Activated naive CD8-positive, alpha-beta T cell treated with anti-CD3 and anti-CD28 coated beads, Interleukin-2, amount 50 U/mL, for 24 hours (primary cell): ENCODE data around the gene GOLGA6L7.
"Not testable (repeated sequence)": the region's sequence is repeated elsewhere in the genome, so short reads cannot be mapped to it uniquely, and the experiment has no call there.

Source experiments
- ATAC-seq: fragments of 150-1000 bp; cut with Tn5 transposase; one replicate; pipeline ENCODE4 v1.10.0; 2021
- DNase-seq: peaks from one replicate; pipeline ENCODE4 v3.0.0; 2021
- H3K27ac Mint-ChIP-seq: one replicate; pipeline ENCODE4 v1.8.0; 2021; ENCODE audit warnings: mild to moderate bottlenecking, mixed read lengths
- H3K27me3 Mint-ChIP-seq: one replicate; pipeline ENCODE4 v1.8.0; 2021; ENCODE audit warnings: mixed read lengths
- H3K36me3 Mint-ChIP-seq: one replicate; pipeline ENCODE4 v1.8.0; 2021; ENCODE audit warnings: low read depth, mixed read lengths
- H3K4me1 Mint-ChIP-seq: one replicate; pipeline ENCODE4 v1.8.0; 2021; ENCODE audit warnings: mixed read lengths
- H3K4me3 Mint-ChIP-seq: one replicate; pipeline ENCODE4 v1.8.0; 2021; ENCODE audit warnings: mild to moderate bottlenecking, moderate library complexity, mixed read lengths
- H3K9me3 Mint-ChIP-seq: one replicate; pipeline ENCODE4 v1.8.0; 2021; ENCODE audit warnings: mixed read lengths

Gene GOLGA6L7

DNA sequence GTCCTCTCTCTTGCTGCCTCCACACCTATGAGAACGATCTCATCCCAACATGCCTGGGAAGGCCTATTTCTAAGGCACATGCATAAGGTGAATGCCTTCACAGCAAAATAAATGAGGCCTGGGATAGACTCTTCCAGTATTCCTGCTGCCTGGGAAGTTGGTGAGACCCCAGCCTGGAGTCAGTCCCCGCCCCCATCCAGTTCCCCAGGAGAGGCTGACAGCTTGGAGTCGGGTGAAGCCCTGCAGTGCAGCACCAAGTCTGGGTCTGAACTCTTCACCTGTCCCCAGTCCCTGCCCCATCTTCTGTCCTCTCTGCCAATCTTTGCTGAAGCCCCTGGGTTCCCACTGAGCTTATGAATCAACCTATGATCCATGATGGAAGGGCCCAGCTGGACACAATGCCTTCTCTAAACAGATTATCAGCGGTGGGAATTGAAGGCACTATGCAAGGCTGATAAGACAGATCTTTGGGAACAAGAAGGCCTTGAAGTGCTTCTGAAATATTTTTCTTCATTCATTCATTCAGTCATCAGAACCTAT, 27.1 kb upstream of the GOLGA6L7 start:
- Mint-ChIP-seq H3K4me1 (peaks cover 3% of the 10 kb centered on the region), H3K9me3 (no peaks in the 10 kb centered on the region), H3K27ac (no peak overlapping the region), H3K27me3 (no peaks in the 10 kb centered on the region), H3K36me3 (no peaks in the 10 kb centered on the region), H3K4me3 (no peak overlapping the region)
- no peak for ATAC-seq
- DNase-seq, result no peak

DNA sequence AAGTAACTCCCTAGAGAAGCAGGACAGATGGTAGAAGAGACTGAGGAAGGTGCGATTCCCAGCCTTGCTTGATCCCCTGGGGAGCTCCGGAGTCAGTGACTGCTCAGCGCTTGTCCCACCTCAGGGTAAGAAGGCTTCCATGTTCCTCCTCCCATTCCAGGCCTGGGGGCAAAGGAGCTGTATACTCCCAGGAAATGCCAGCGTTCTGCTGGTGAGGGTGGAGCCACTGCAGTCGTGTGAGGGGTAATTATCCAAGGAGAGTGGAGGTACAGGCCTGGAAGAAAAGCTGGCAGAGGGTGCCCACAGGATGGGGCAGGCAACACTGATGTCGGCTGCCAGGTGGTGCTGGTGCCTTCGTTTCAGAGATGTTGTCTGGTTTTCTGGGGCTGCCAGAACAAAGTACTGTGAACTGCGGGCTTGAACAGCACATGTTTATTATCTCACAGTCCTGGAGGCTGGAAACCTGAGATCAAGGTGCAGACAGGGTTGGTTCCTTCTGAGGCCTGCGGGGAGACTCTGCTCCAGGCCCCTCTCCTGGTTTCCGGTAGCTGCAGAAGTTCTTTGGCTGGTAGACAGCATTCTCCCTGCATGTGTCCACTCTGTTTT, 25.2 kb upstream of the GOLGA6L7 start:
- H3K27ac Mint-ChIP-seq, result no peak overlapping the region
- DNase-seq, result no peak
- ATAC-seq, result no peak

DNA sequence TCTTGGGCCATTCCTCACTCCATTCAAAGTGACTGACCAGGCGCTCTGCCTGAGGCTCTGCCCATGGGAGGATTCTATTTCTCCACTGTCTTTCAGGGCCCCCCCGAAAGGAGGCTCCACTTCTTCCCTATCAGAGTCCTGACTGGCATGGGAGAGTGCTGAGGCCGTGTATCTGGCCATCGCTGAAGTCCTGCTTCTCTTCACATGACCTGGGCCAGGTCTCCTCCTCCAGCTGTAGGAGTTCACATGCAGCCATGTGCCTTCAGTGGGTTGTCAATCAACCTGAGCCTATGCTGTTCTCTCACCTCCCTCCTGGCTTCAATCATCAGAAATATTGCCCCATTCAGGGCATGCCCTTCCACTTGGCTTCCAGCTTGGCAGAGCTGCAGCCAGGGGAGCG, 24.6 kb upstream of the GOLGA6L7 start:
- Mint-ChIP-seq H3K9me3 (no peaks in the 10 kb centered on the region), H3K4me1 (peaks cover 3% of the 10 kb centered on the region), H3K36me3 (no peaks in the 10 kb centered on the region), H3K27ac (no peak overlapping the region), H3K27me3 (no peaks in the 10 kb centered on the region), H3K4me3 (no peak overlapping the region)
- ATAC-seq (no peak), DNase-seq (no peak)

More for the DNA sequence above, 25.2 kb upstream of the GOLGA6L7 start:
- Mint-ChIP-seq H3K36me3 (no peaks in the 10 kb centered on the region), H3K27me3 (no peaks in the 10 kb centered on the region), H3K4me1 (peaks cover 3% of the 10 kb centered on the region), H3K9me3 (no peaks in the 10 kb centered on the region), H3K4me3 (no peak overlapping the region)

DNA sequence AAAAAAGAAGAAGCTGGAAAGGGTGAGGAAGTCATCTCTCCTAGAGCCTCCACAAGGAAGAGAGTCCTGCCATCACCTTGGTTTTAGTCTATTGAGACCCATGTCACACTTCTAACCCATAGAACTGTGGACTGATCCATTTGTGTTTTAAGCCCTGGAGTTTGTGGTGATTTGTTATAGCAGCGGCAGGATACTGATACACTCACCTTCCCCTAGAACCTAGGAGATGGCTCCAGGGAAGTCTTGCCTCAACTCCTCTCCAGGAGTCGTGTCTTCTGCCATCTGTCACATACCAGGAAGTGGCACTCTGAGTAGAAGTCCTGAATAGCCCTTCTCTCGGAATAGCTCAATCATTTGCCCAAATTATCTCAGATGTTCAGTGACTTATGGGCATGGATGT, 22.7 kb upstream of the GOLGA6L7 start:
- no peak for DNase-seq
- no peaks in the 10 kb centered on the region for H3K27me3 Mint-ChIP-seq
- H3K36me3 Mint-ChIP-seq, result no peaks in the 10 kb centered on the region
- peaks cover 3% of the 10 kb centered on the region for H3K4me1 Mint-ChIP-seq
- no peak overlapping the region for H3K4me3 Mint-ChIP-seq
- no peak overlapping the region for H3K27ac Mint-ChIP-seq
- H3K9me3 Mint-ChIP-seq, result no peaks in the 10 kb centered on the region
- no peak for ATAC-seq

DNA sequence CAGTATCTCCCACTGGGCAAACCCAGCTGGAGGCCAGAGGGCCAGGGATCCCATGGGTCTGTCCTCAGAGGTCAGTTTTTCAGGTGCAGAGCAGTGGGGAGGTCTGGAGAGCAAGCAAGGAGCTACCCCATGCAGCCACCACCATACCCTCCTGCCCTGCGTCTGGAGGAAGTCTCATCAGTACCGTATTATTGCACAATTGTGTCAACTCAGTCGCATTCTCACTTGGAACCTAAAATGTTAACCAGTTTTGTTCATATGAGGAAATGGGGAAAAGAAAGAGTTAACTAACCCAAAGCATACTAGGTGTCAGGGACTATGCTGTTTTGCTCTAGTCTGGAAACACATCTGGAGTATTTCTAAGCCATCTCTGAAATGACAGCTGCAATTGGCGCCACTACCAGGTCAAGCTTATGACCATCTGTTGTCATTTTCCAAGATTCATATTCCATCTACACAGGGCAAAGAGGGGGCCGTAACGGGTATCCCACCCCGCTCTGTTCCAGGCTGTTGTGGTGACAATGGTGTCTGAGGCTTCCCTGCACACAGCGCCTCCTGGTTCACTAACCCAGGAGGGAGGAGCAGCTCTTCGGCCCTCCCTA, 20.4 kb upstream of the GOLGA6L7 start:
- ATAC-seq (no peak), DNase-seq (no peak)
- no peaks in the 10 kb centered on the region for H3K9me3 Mint-ChIP-seq
- no peaks in the 10 kb centered on the region for H3K27me3 Mint-ChIP-seq
- no peak overlapping the region for H3K4me3 Mint-ChIP-seq
- H3K36me3 Mint-ChIP-seq, result no peaks in the 10 kb centered on the region
- H3K27ac Mint-ChIP-seq, result no peak overlapping the region
- H3K4me1 Mint-ChIP-seq, result no peaks in the 10 kb centered on the region

DNA sequence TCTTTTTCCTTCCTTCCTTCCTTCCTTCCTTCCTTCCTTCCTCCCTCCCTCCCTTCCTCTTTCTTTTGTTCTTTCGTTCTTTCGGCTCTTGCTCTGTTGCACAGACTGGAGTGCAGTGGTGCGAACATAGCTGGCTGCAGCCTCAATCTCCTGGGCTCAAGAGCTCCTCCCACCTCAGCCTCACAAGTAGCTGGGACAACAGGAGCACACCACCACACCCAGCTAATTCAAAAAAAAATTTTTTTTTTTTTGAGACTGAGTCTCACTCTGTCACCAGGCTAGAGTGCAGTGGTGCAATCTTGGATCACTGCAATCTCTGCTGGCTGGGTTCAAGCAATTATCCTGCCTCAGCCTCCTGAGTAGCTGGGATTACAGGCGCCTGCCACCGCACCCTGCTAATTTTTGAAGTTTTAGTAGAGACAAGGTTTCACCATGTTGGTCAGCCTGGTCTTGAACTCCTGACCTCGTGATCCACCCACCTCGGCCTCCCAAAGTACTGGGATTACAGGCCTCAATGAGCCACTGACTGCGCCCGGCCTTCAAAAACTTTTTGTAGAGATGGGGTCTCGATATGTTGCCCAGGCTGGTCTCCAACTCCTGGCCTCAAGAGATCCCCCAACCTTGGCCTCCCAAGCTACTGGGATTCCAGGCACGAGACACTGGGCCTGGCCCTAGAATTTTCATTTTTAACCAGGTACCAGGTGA, 13.3 kb upstream of the GOLGA6L7 start:
- H3K27me3 Mint-ChIP-seq, H3K4me3 Mint-ChIP-seq, H3K4me1 Mint-ChIP-seq, H3K27ac Mint-ChIP-seq, H3K36me3 Mint-ChIP-seq, DNase-seq, ATAC-seq, H3K9me3 Mint-ChIP-seq: not testable (repeated sequence)

DNA sequence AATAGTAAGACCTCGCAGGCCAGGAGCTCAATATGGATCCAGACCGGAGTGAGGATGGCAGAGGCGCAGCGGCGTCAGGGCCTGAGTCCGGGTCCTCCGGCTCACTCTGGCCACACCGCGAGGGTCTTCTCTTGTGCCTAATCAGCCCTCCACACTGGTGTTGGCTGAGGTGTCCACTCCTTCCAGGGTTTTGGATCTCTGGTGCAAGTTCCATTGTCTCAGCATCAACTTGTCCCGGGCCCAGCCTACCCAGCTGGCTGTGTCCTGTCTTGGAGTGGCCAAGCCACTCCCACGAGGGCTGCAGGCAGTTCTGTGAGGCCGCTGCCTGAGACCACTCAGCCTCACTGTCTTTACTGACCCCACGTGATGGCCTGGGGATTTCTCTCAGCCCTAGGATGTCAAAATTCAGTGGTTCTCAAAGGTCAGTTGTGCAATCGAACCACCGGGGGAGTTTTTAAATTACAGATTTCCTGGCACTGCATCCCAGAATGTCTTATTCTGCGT, 12.6 kb upstream of the GOLGA6L7 start:
- Mint-ChIP-seq H3K27ac (no peak overlapping the region), H3K4me3 (no peak overlapping the region), H3K9me3 (no peaks in the 10 kb centered on the region), H3K27me3 (no peaks in the 10 kb centered on the region), H3K4me1 (no peaks in the 10 kb centered on the region), H3K36me3 (no peaks in the 10 kb centered on the region)
- ATAC-seq (no peak), DNase-seq (no peak)

DNA sequence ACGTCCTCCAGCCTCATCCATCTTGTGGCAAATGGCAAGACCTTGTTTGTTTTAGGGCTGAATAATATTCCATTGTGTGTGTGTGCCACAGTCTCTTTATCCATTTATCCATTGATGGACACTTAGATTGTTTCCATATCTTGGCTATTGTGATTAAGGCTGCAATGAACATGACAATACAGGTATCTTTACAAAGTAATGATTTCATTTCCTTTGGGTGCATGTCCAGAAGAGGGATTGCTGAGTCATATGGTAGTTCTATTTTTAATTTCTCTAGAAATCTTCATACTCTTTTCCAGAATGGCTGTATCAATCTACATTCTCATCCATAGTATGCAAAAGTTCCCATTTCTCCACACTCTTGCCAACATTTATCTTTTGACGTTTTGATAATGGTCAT, 6.1 kb upstream of the GOLGA6L7 start:
- not testable (repeated sequence) for H3K36me3 Mint-ChIP-seq, ATAC-seq, H3K4me1 Mint-ChIP-seq, DNase-seq, H3K27me3 Mint-ChIP-seq, H3K4me3 Mint-ChIP-seq, H3K27ac Mint-ChIP-seq, H3K9me3 Mint-ChIP-seq

DNA sequence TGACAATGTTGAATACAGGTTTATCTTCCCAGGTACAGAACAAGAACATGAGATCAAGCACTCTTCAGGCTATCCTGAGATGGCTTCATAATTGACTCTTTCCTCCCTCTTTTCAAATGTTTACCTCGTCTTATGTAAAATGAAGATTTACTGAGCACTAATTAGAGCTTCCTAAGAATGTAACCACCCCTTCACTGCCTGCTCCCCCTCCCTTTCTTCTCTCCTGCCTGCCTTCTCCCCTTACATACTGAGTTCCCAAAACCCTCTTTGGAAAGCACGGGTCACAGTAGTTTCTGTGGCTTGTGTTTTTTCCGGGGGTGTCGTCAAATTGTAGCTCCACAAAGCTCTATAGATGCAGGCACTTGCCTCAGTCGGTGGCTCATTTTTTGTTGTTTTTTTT, 5.2 kb upstream of the GOLGA6L7 start:
- not testable (repeated sequence) for H3K27ac Mint-ChIP-seq, H3K9me3 Mint-ChIP-seq, H3K4me3 Mint-ChIP-seq, H3K27me3 Mint-ChIP-seq, H3K36me3 Mint-ChIP-seq, H3K4me1 Mint-ChIP-seq, ATAC-seq, DNase-seq

DNA sequence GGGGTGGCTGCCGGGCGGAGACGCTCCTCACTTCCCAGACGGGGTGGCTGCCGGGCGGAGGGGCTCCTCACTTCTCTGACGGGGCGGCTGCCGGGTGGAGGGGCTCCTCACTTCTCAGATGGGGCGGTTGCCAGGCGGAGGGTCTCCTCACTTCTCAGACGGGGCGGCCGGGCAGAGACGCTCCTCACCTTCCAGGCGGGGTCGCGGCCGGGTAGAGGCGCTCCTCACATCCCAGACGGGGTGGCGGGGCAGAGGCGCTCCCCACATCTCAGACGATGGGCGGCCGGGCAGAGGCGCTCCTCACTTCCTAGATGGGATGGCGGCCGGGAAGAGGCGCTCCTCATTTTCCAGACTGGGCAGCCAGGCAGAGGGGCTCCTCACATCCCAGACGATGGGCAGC, 1.3 kb upstream of the GOLGA6L7 start:
- DNase-seq, H3K27me3 Mint-ChIP-seq, H3K9me3 Mint-ChIP-seq, ATAC-seq, H3K27ac Mint-ChIP-seq, H3K36me3 Mint-ChIP-seq, H3K4me3 Mint-ChIP-seq: not testable (repeated sequence)
- peaks cover 19% of the 10 kb centered on the region for H3K4me1 Mint-ChIP-seq

DNA sequence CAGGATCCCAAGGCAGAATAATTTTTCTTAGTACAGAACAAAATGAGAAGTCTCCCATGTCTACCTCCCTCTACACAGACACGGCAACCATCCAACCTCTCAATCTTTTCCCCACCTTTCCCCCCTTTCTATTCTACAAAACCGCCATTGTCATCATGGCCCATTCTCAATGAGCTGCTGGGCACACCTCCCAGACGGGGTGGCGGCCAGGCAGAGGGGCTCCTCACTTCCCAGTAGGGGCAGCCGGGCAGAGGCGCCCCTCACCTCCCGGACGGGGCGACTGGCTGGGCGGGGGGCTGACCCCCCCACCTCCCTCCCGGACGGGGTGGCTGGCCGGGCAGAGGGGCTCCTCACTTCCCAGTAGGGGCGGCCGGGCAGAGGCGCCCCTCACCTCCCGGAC, 827 bp upstream of the GOLGA6L7 start:
- DNase-seq, H3K27ac Mint-ChIP-seq, H3K36me3 Mint-ChIP-seq, H3K9me3 Mint-ChIP-seq, H3K27me3 Mint-ChIP-seq, H3K4me3 Mint-ChIP-seq, ATAC-seq: not testable (repeated sequence)
- peaks cover 14% of the 10 kb centered on the region for H3K4me1 Mint-ChIP-seq

DNA sequence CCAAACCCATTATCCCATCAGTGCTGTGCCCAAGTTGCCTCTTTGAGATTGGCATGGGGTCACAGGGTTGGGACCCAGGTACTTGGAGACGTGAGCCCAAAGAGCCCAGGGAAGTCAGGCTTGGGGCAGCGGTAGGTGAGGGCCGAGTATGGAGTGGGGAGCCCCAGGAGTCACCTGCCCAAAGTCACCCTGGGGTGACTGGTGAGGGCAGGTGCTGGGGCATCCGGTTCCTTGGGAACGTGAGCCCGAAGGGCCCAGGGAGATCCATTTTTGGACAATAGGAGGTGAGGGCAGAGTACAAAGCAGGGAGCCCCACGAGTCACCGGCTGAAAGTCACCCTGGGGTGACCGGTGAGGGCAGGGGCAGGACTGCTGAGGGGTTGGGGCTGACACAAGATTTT, 485 bp downstream of the GOLGA6L7 start:
- H3K27ac Mint-ChIP-seq, H3K27me3 Mint-ChIP-seq, H3K36me3 Mint-ChIP-seq, DNase-seq, ATAC-seq, H3K9me3 Mint-ChIP-seq, H3K4me3 Mint-ChIP-seq: not testable (repeated sequence)
- H3K4me1 Mint-ChIP-seq, result peaks cover 10% of the 10 kb centered on the region

DNA sequence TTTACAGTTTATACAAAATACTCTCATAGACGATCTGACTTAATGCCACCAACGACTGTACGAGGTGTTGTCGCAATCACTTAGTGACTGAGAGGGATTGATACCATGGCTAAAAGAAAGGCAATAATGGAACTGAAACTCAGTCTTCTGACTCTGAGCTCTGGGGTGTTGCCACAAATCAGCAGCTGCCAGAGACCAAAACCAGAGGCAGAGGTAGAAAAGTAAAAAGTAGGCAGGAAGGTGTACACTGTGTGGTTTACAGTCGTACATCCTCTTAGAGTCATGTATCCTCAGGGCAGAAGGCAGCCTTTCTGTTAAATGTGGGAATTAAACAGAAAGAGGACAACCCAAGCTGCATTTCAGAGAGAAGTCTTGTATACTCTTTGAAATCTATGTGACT, 1.2 kb downstream of the GOLGA6L7 start:
- H3K9me3 Mint-ChIP-seq, DNase-seq, H3K27ac Mint-ChIP-seq, H3K4me3 Mint-ChIP-seq, H3K27me3 Mint-ChIP-seq, H3K36me3 Mint-ChIP-seq: not testable (repeated sequence)
- peak; percentile 99 for ATAC-seq
- H3K4me1 Mint-ChIP-seq, result peaks cover 10% of the 10 kb centered on the region

DNA sequence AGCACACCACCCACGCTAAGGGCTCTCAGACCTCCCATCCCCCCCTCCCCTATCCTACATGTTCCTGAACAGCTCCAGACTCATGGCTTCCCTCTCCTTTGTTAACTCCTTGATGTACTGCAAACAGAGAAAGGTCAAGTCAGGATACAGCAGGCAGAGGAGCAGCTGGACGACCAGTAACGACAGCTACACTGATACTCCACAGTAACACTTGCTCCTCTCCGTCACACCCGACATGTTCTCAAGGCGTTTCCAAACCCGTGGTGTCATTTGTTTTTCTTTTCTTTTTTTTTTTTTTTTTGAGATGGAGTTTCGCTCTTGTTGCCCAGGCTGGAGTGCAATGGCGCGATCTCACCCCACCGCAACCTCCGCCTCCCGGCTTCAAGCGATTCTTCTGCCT, 4.3 kb downstream of the GOLGA6L7 start:
- not testable (repeated sequence) for ATAC-seq, DNase-seq, H3K27ac Mint-ChIP-seq, H3K4me3 Mint-ChIP-seq, H3K9me3 Mint-ChIP-seq, H3K36me3 Mint-ChIP-seq, H3K27me3 Mint-ChIP-seq
- peaks cover 10% of the 10 kb centered on the region for H3K4me1 Mint-ChIP-seq

DNA sequence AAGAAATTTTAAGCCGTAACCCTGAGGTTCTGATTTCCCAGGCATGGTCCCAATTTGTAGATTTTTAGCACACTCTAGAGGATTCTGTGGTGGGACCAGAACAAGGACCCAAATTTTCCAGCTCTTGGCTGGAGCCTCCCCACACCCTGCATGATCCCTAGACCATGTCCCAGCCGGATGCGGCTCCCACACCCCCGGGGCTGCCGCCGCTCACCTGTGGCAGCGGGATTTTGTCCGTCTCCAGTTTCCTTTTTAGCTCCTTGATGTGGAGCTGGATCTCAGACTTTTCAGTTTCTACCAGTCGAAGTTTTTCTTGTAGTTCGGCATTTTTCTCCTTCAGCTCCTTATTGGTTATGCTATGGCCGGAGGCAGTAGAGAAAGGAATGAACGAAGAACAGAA, 4.9 kb downstream of the GOLGA6L7 start:
- H3K9me3 Mint-ChIP-seq, DNase-seq, H3K27ac Mint-ChIP-seq, H3K4me3 Mint-ChIP-seq, H3K36me3 Mint-ChIP-seq, ATAC-seq, H3K27me3 Mint-ChIP-seq: not testable (repeated sequence)
- H3K4me1 Mint-ChIP-seq, result peaks cover 10% of the 10 kb centered on the region
